Glutamatergic neuron (in vitro differentiated cells): ENCODE data around the gene MIA. TPM values are rescaled to one million over a fixed set of nuclear protein-coding genes. Genes with fewer than 3 reads are reported as not detected.
"Not testable (repeated sequence)": the region's sequence is repeated elsewhere in the genome, so short reads cannot be mapped to it uniquely, and the experiment has no call there.

Experiments used
- DNase-seq: peaks from one replicate; pipeline ENCODE4 v3.0.0; 2022
- H3K27ac Mint-ChIP-seq: one replicate; pipeline ENCODE4 v1.8.0; 2020; ENCODE audit warnings: mild to moderate bottlenecking, mixed read lengths, inconsistent platforms; ENCODE audit not compliant: unreplicated experiment
- H3K27me3 Mint-ChIP-seq: one replicate; pipeline ENCODE4 v1.8.0; 2020; ENCODE audit warnings: mild to moderate bottlenecking, moderate library complexity, mixed read lengths, inconsistent platforms; ENCODE audit not compliant: unreplicated experiment
- H3K36me3 Mint-ChIP-seq: one replicate; pipeline ENCODE4 v1.8.0; 2020; ENCODE audit warnings: mild to moderate bottlenecking, mixed read lengths, inconsistent platforms; ENCODE audit not compliant: unreplicated experiment
- H3K4me1 Mint-ChIP-seq: one replicate; pipeline ENCODE4 v1.8.0; 2020; ENCODE audit warnings: mild to moderate bottlenecking, low read depth, mixed read lengths, inconsistent platforms; ENCODE audit not compliant: unreplicated experiment
- H3K4me3 Mint-ChIP-seq: one replicate; pipeline ENCODE4 v1.8.0; 2020; ENCODE audit warnings: mild to moderate bottlenecking, mixed read lengths, inconsistent platforms; ENCODE audit not compliant: unreplicated experiment
- H3K9me3 Mint-ChIP-seq: one replicate; pipeline ENCODE4 v1.8.0; 2020; ENCODE audit warnings: mild to moderate bottlenecking, moderate library complexity, mixed read lengths, inconsistent platforms; ENCODE audit not compliant: unreplicated experiment
- CTCF ChIP-seq: fragments of 200-600 bp; sonication (generic); IDR thresholded peaks from one replicate; pipeline ENCODE4 v1.5.0; 2021; ENCODE audit not compliant: partially characterized antibody, unreplicated experiment
- total RNA-seq: library from RNA; stranded (reverse); fragmentation: NEBNext Ultra II Directional; extraction: Animal tissue kit (Norgen Biotek cat#: 25700); gene quantifications from one replicate; pipeline ENCODE4 v1.2.1, GENCODE V29; 2021; ENCODE audit not compliant: unreplicated experiment

The MIA gene
- total RNA-seq, 1 donor from 2014 or later = not detected

GRCh38 chr19:40809358-40810086 lies 34.2 kb downstream of the MIA start:
- H3K27ac Mint-ChIP-seq = no peak overlapping the region
- peaks cover 18% of the 10 kb centered on the region for H3K27me3 Mint-ChIP-seq
- H3K36me3 Mint-ChIP-seq = no peaks in the 10 kb centered on the region
- TF ChIP-seq CTCF = no peak
- DNase-seq = no peak
- H3K4me1 Mint-ChIP-seq = peaks cover 34% of the 10 kb centered on the region
- H3K4me3 Mint-ChIP-seq = no peak overlapping the region
- peaks cover 12% of the 10 kb centered on the region for H3K9me3 Mint-ChIP-seq

GRCh38 chr19:40810160-40810559 lies 34.8 kb downstream of the MIA start:
- no peak for DNase-seq
- Mint-ChIP-seq H3K9me3 (peaks cover 12% of the 10 kb centered on the region), H3K36me3 (no peaks in the 10 kb centered on the region), H3K27ac (no peak overlapping the region), H3K27me3 (peaks cover 16% of the 10 kb centered on the region), H3K4me3 (peak overlapping the region; percentile 64), H3K4me1 (peaks cover 27% of the 10 kb centered on the region)
- no peak for TF ChIP-seq CTCF

- peaks cover 22% of the 10 kb centered on the region for H3K4me1 Mint-ChIP-seq
- H3K9me3 Mint-ChIP-seq = peaks cover 12% of the 10 kb centered on the region
- H3K36me3 Mint-ChIP-seq, H3K27ac Mint-ChIP-seq: not testable (repeated sequence)
- H3K27me3 Mint-ChIP-seq = peaks cover 16% of the 10 kb centered on the region
- peak; percentile 77 for DNase-seq
- H3K4me3 Mint-ChIP-seq = peak overlapping the region; percentile 94
Measured at GRCh38 chr19:40810649-40811408, 35.5 kb downstream of the MIA start.

GRCh38 chr19:40811478-40812341 lies 36.4 kb downstream of the MIA start:
- no peak for DNase-seq
- peaks cover 16% of the 10 kb centered on the region for H3K4me1 Mint-ChIP-seq
- H3K4me3 Mint-ChIP-seq = peak overlapping the region; percentile 94
- peaks cover 12% of the 10 kb centered on the region for H3K9me3 Mint-ChIP-seq
- peak overlapping the region; percentile 68 for H3K27ac Mint-ChIP-seq
- peaks cover 14% of the 10 kb centered on the region for H3K27me3 Mint-ChIP-seq
- TF ChIP-seq CTCF = no peak
- no peaks in the 10 kb centered on the region for H3K36me3 Mint-ChIP-seq

GRCh38 chr19:40812571-40812970 lies 37.2 kb downstream of the MIA start:
- H3K27ac Mint-ChIP-seq, H3K36me3 Mint-ChIP-seq, DNase-seq, H3K27me3 Mint-ChIP-seq: not testable (repeated sequence)
- Mint-ChIP-seq H3K9me3 (peaks cover 12% of the 10 kb centered on the region), H3K4me1 (peaks cover 12% of the 10 kb centered on the region), H3K4me3 (peak overlapping the region; percentile 72)
